ENCODE results near the gene CLCA2. TPM values are rescaled to one million over a fixed set of nuclear protein-coding genes. Genes with fewer than 3 reads are reported as not detected.

CLCA2 gene
- total RNA-seq, 4 donors from 2014 or later = 113 to 422 (median 258) TPM

GRCh38 chr1:86468501-86468977 is 44.6 kb downstream of the CLCA2 start, which contains the start of gene CLCA1:
CLCA1 (plus strand) TSS chr1:86468927; CDS start chr1:86468972, 45 bp downstream.
- Histone ChIP-seq H3K4me3 (no peak within 1 kb of the TSS), H3K9me3 (no peaks in the 10 kb centered on the region), H3K27ac (no peak within 1 kb of the TSS), H3K27me3 (no peaks in the 10 kb centered on the region), H3K4me1 (no peaks in the 10 kb centered on the region), H3K36me3 (no peaks in the 10 kb centered on the region)
- 72 to 76% methylated on average over 7 of the region's 7 CpGs for WGBS, 2 donors
- intact Hi-C loops (cut with DNase I) = no loop called here
- no peak for DNase-seq
- TF ChIP-seq CTCF (IDR thresholded peaks at IDR 0.05) (no peak), POLR2A (IDR thresholded peaks at IDR 0.05) (no peak)

GRCh38 chr1:86470859-86471258 is 46.9 kb downstream of the CLCA2 start:
- no peaks in the 10 kb centered on the region for H3K27me3 ChIP-seq
- no peaks in the 10 kb centered on the region for H3K4me1 ChIP-seq
- H3K4me3 ChIP-seq = no peak overlapping the region
- H3K36me3 ChIP-seq = no peaks in the 10 kb centered on the region
- 86 to 90% methylated on average over 10 of the region's 10 CpGs for WGBS, 2 donors
- H3K9me3 ChIP-seq = no peaks in the 10 kb centered on the region
- intact Hi-C loops (cut with DNase I) = no loop called here
- H3K27ac ChIP-seq = no peak overlapping the region
- TF ChIP-seq CTCF (IDR thresholded peaks at IDR 0.05) (no peak), POLR2A (IDR thresholded peaks at IDR 0.05) (no peak)
- no peak for DNase-seq

- H3K4me1 ChIP-seq = no peaks in the 10 kb centered on the region
- intact Hi-C loops (cut with DNase I) = no loop called here
- no peak overlapping the region for H3K27ac ChIP-seq
- no peak overlapping the region for H3K4me3 ChIP-seq
- no peaks in the 10 kb centered on the region for H3K27me3 ChIP-seq
- H3K36me3 ChIP-seq = no peaks in the 10 kb centered on the region
- H3K9me3 ChIP-seq = no peaks in the 10 kb centered on the region
- TF ChIP-seq CTCF (IDR thresholded peaks at IDR 0.05) = no peak
- no peak for TF ChIP-seq POLR2A (IDR thresholded peaks at IDR 0.05)
- no peak for DNase-seq
Observed at GRCh38 chr1:86471291-86471690, 47.3 kb downstream of the CLCA2 start.

GRCh38 chr1:86472152-86472551 is 48.2 kb downstream of the CLCA2 start:
- Histone ChIP-seq H3K27me3 (no peaks in the 10 kb centered on the region), H3K27ac (no peak overlapping the region), H3K36me3 (no peaks in the 10 kb centered on the region), H3K4me1 (no peaks in the 10 kb centered on the region), H3K9me3 (no peaks in the 10 kb centered on the region), H3K4me3 (no peak overlapping the region)
- 68 to 74% methylated on average over 4 of the region's 4 CpGs for WGBS, 2 donors
- intact Hi-C loops (cut with DNase I) = no loop called here
- TF ChIP-seq POLR2A (IDR thresholded peaks at IDR 0.05) (no peak), CTCF (IDR thresholded peaks at IDR 0.05) (no peak)
- no peak for DNase-seq

GRCh38 chr1:86472767-86473166 is 48.8 kb downstream of the CLCA2 start:
- H3K4me3 ChIP-seq = no peak overlapping the region
- no peaks in the 10 kb centered on the region for H3K9me3 ChIP-seq
- intact Hi-C loops (cut with DNase I) = no loop called here
- no peak for DNase-seq
- 51 to 55% methylated on average over 3 of the region's 3 CpGs for WGBS, 2 donors
- H3K27me3 ChIP-seq = no peaks in the 10 kb centered on the region
- H3K4me1 ChIP-seq = no peaks in the 10 kb centered on the region
- no peaks in the 10 kb centered on the region for H3K36me3 ChIP-seq
- no peak overlapping the region for H3K27ac ChIP-seq
- TF ChIP-seq POLR2A (IDR thresholded peaks at IDR 0.05) (no peak), CTCF (IDR thresholded peaks at IDR 0.05) (no peak)

Data from esophagus squamous epithelium (tissue), 5 donors.